ENCODE data around the gene SETD1A. TPM values are rescaled to one million over a fixed set of nuclear protein-coding genes. Genes with fewer than 3 reads are reported as not detected.

The SETD1A gene
- total and polyA plus RNA-seq, 2 donors (not counting 1 experiment from before 2014, with no cell fraction given): 1.4 to 3.5 TPM

DNA sequence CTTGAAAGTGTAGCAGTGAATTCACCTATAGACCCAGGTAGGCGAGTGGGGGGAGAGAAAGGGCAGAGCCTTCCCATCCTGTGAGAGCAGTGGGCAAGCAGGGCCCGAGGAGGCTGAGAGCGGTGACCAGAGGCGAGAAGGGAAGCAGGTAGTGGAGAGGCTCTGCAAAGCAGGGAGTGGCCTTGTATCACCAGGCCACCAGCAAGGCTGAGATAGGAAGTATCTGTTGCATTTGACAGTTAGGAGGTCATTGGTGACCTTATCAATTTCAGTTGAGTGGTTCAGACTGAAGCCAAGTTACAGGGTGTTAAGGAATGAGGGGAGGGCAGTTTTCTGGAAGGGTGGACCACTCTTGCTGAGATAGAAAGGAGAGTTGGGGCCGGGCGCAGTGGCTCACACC lies 16.8 kb downstream of the SETD1A start:
- Histone ChIP-seq H3K9ac (ENCODE audit: insufficient read depth, low read length) (no peak overlapping the region), H4K20me1 (ENCODE audit: control insufficient read depth, extremely low read depth, insufficient read depth, low read length) (no peaks in the 10 kb centered on the region), H2AFZ (ENCODE audit: low read length) (no peak overlapping the region), H3K9me3 (ENCODE audit: control insufficient read depth, insufficient read depth, low read depth, low read length) (no peaks in the 10 kb centered on the region), H3K36me3 (ENCODE audit: control insufficient read depth, insufficient read depth, low read length) (peaks cover 26% of the 10 kb centered on the region), H3K4me3 (replicated peaks in 1 of 4; ENCODE audit: control extremely low read depth in 1 of 4, insufficient read depth in 1 of 4, low read depth in 3 of 4, low read length in 4 of 4) (no peak overlapping the region), H3K27me3 (ENCODE audit: control insufficient read depth, insufficient read depth, low read length) (no peaks in the 10 kb centered on the region), H3K79me2 (ENCODE audit: control insufficient read depth, insufficient read depth, low read length) (no peaks in the 10 kb centered on the region), H3K27ac (ENCODE audit: insufficient read depth, low read length) (no peak overlapping the region), H3K4me2 (ENCODE audit: extremely low read depth, insufficient read depth, low read length) (no peak overlapping the region), H3K4me1 (ENCODE audit: control insufficient read depth, extremely low read depth, insufficient read depth, low read length) (no peaks in the 10 kb centered on the region)
- TF ChIP-seq, protein P1, sequence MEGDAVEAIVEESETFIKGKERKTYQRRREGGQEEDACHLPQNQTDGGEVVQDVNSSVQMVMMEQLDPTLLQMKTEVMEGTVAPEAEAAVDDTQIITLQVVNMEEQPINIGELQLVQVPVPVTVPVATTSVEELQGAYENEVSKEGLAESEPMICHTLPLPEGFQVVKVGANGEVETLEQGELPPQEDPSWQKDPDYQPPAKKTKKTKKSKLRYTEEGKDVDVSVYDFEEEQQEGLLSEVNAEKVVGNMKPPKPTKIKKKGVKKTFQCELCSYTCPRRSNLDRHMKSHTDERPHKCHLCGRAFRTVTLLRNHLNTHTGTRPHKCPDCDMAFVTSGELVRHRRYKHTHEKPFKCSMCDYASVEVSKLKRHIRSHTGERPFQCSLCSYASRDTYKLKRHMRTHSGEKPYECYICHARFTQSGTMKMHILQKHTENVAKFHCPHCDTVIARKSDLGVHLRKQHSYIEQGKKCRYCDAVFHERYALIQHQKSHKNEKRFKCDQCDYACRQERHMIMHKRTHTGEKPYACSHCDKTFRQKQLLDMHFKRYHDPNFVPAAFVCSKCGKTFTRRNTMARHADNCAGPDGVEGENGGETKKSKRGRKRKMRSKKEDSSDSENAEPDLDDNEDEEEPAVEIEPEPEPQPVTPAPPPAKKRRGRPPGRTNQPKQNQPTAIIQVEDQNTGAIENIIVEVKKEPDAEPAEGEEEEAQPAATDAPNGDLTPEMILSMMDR (conservative IDR thresholded peaks at IDR 0.05 in 1 of 2, IDR thresholded peaks at IDR 0.05 in 1 of 2; ENCODE audit: low read depth in 1 of 2, low read length in 2 of 2): no peak
- TF ChIP-seq EZH2 (IDR thresholded peaks at IDR 0.05; ENCODE audit: low read length, missing control alignments): no peak
- no peak for DNase-seq (ENCODE audit: low read depth in 2 of 2)

DNA sequence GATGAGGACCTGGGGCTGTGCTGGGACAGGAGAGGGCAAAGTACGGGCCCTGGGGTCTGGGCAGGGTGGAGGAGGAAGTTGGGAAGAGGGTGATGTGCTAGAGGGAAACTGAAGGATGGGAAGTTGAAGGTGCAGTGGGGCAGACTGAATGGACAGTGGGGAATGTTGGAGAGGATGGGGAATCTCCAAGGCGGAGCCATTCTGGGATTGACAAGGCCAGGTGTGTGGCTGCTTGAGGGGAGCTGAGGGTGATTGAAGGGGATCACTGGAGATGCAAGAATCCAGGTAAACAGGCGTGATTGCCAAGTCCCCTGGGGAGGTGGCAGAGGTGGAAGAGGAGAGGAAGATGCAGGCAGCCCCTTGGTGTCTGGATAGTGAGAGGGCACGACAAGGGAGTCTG lies 18.9 kb downstream of the SETD1A start:
- H4K20me1 ChIP-seq (ENCODE audit: control insufficient read depth, extremely low read depth, insufficient read depth, low read length): no peaks in the 10 kb centered on the region
- peaks cover 27% of the 10 kb centered on the region for H3K36me3 ChIP-seq (ENCODE audit: control insufficient read depth, insufficient read depth, low read length)
- H3K9ac ChIP-seq (ENCODE audit: insufficient read depth, low read length): no peak overlapping the region
- H3K27me3 ChIP-seq (ENCODE audit: control insufficient read depth, insufficient read depth, low read length): no peaks in the 10 kb centered on the region
- no peak overlapping the region for H2AFZ ChIP-seq (ENCODE audit: low read length)
- no peak overlapping the region for H3K27ac ChIP-seq (ENCODE audit: insufficient read depth, low read length)
- no peak for TF ChIP-seq EZH2 (IDR thresholded peaks at IDR 0.05; ENCODE audit: low read length, missing control alignments)
- TF ChIP-seq, protein P1 (conservative IDR thresholded peaks at IDR 0.05 in 1 of 2, IDR thresholded peaks at IDR 0.05 in 1 of 2; ENCODE audit: low read depth in 1 of 2, low read length in 2 of 2): no peak
- no peaks in the 10 kb centered on the region for H3K79me2 ChIP-seq (ENCODE audit: control insufficient read depth, insufficient read depth, low read length)
- H3K4me2 ChIP-seq (ENCODE audit: extremely low read depth, insufficient read depth, low read length): no peak overlapping the region
- no peak for DNase-seq (ENCODE audit: low read depth in 2 of 2)
- no peaks in the 10 kb centered on the region for H3K9me3 ChIP-seq (ENCODE audit: control insufficient read depth, insufficient read depth, low read depth, low read length)
- no peak overlapping the region for H3K4me3 ChIP-seq (replicated peaks in 1 of 4; ENCODE audit: control extremely low read depth in 1 of 4, insufficient read depth in 1 of 4, low read depth in 3 of 4, low read length in 4 of 4)
- no peaks in the 10 kb centered on the region for H3K4me1 ChIP-seq (ENCODE audit: control insufficient read depth, extremely low read depth, insufficient read depth, low read length)

DNA sequence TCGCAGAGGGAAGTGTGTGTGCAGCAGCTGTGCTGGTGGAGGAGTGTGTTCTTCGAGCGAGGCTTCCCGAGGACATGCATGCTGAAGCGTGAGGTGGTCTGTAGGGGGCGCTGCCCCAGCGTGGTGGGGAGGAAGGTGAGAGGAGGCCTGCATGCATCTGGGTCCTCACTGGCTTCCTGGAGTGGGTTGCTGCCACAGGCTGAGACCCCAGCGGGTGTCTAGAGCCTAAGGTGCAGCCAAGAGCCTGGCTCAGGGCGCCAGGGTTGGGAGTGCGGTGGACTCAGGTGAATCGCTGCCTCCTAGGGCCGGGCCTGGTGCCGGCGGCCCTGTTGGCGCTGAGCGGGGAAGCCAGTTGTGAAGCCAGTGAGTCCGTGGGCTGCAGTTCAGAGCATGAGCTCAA lies 19.9 kb downstream of the SETD1A start:
- Histone ChIP-seq H3K4me1 (ENCODE audit: control insufficient read depth, extremely low read depth, insufficient read depth, low read length) (no peaks in the 10 kb centered on the region), H3K4me3 (replicated peaks in 1 of 4; ENCODE audit: control extremely low read depth in 1 of 4, insufficient read depth in 1 of 4, low read depth in 3 of 4, low read length in 4 of 4) (no peak overlapping the region), H3K4me2 (ENCODE audit: extremely low read depth, insufficient read depth, low read length) (no peak overlapping the region), H3K9ac (ENCODE audit: insufficient read depth, low read length) (no peak overlapping the region), H4K20me1 (ENCODE audit: control insufficient read depth, extremely low read depth, insufficient read depth, low read length) (no peaks in the 10 kb centered on the region), H3K79me2 (ENCODE audit: control insufficient read depth, insufficient read depth, low read length) (no peaks in the 10 kb centered on the region), H2AFZ (ENCODE audit: low read length) (no peak overlapping the region), H3K27ac (ENCODE audit: insufficient read depth, low read length) (no peak overlapping the region), H3K27me3 (ENCODE audit: control insufficient read depth, insufficient read depth, low read length) (no peaks in the 10 kb centered on the region), H3K36me3 (ENCODE audit: control insufficient read depth, insufficient read depth, low read length) (peaks cover 26% of the 10 kb centered on the region), H3K9me3 (ENCODE audit: control insufficient read depth, insufficient read depth, low read depth, low read length) (no peaks in the 10 kb centered on the region)
- TF ChIP-seq EZH2 (IDR thresholded peaks at IDR 0.05; ENCODE audit: low read length, missing control alignments): no peak
- TF ChIP-seq, protein P1 (conservative IDR thresholded peaks at IDR 0.05 in 1 of 2, IDR thresholded peaks at IDR 0.05 in 1 of 2; ENCODE audit: low read depth in 1 of 2, low read length in 2 of 2): peak; percentile 21 to 27
- DNase-seq (ENCODE audit: low read depth in 2 of 2): no peak
